NB4 (cell line): ENCODE results near the gene CILP2.

Experiments used
- CTCF ChIP-seq: IDR thresholded peaks from one replicate; pipeline ENCODE4 v1.5.1; 2012; ENCODE audit warnings: low read depth, low read length
- MAX ChIP-seq: IDR thresholded peaks from 2 replicates; pipeline ENCODE4 v1.6.1; 2011; ENCODE audit warnings: low read depth, low read length
- POLR2A ChIP-seq: IDR thresholded peaks from 2 replicates; pipeline ENCODE4 v1.6.1; 2011; ENCODE audit warnings: mild to moderate bottlenecking; ENCODE audit not compliant: insufficient read length; ENCODE audit errors: extremely low read depth

- no peak for TF ChIP-seq POLR2A
- no peak for TF ChIP-seq CTCF
- no peak for TF ChIP-seq MAX
Measured at GRCh38 chr19:19550972-19551852, 13.1 kb downstream of the CILP2 start.
